ENCODE data around the gene TENT4B.
A peak's percentile ranks its signal among the peaks of the same experiment; 100 is the strongest.
"Not testable (repeated sequence)": the region's sequence is repeated elsewhere in the genome, so short reads cannot be mapped to it uniquely, and the experiment has no call there.

Gene TENT4B

GRCh38 chr16:50238868-50239301 lies 85.8 kb downstream of the TENT4B start:
- DNase-seq: no peak

- DNase-seq: not testable (repeated sequence)
These were observed 89.9 kb downstream of the TENT4B start for GRCh38 chr16:50243024-50243423.

GRCh38 chr16:50244140-50244503 lies 91.0 kb downstream of the TENT4B start:
- DNase-seq: no peak

- DNase-seq: no peak
These were observed 91.7 kb downstream of the TENT4B start for GRCh38 chr16:50244504-50245416.

- peak; percentile 77 for DNase-seq
These were observed 92.6 kb downstream of the TENT4B start for GRCh38 chr16:50245417-50246298.

GRCh38 chr16:50246299-50247122 lies 93.4 kb downstream of the TENT4B start:
- DNase-seq: no peak

GRCh38 chr16:50247123-50247905 lies 94.2 kb downstream of the TENT4B start:
- DNase-seq: no peak

- DNase-seq: no peak
These were observed 95.0 kb downstream of the TENT4B start for GRCh38 chr16:50247906-50248608.

GRCh38 chr16:50248845-50249244 lies 95.7 kb downstream of the TENT4B start:
- DNase-seq: no peak

GRCh38 chr16:50251375-50252081 lies 98.4 kb downstream of the TENT4B start:
- DNase-seq: peak; percentile 60

- no peak for DNase-seq
These were observed 99.0 kb downstream of the TENT4B start for GRCh38 chr16:50252082-50252611.

- DNase-seq: no peak
These were observed 99.9 kb downstream of the TENT4B start for GRCh38 chr16:50252874-50253513.

GRCh38 chr16:50253514-50253910 lies 100.4 kb downstream of the TENT4B start:
- DNase-seq: no peak

- DNase-seq: no peak
These were observed 101.0 kb downstream of the TENT4B start for GRCh38 chr16:50254072-50254471.

- no peak for DNase-seq
These were observed 102.4 kb downstream of the TENT4B start for GRCh38 chr16:50255538-50255937.

GRCh38 chr16:50256604-50257003 lies 103.5 kb downstream of the TENT4B start:
- no peak for DNase-seq

- no peak for DNase-seq
These were observed 104.8 kb downstream of the TENT4B start for GRCh38 chr16:50257876-50258275.

- no peak for DNase-seq
These were observed 106.5 kb downstream of the TENT4B start for GRCh38 chr16:50259334-50260205.
